GM21360 (cell line): ENCODE data around the gene KATNAL1.

Source experiments
- ATAC-seq: cut with Tn5 transposase; IDR thresholded peaks from one replicate; pipeline ENCODE4 v1.9.1; 2021; ENCODE audit warnings: mild to moderate bottlenecking, moderate library complexity; ENCODE audit not compliant: unreplicated experiment

The KATNAL1 gene

DNA sequence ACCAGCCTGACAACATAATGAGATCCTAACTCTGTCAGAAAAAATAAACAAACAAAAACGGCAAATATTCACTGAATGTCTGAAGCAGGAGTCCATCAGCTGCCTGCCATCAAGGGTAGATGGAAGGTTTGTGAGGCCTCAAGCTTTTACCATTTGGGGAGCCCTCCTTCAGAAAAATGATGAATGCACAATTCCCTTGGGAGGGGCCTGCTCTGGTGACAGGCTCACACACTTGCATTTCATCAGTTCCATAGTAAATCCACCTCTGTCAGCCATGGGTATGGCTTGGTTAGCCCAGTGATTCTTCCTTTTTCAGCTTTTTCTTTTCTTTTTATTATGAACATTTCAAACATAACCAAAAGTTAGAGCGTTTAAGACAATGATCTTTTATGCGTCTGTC is 26.3 kb upstream of the KATNAL1 start:
- no peak for ATAC-seq

DNA sequence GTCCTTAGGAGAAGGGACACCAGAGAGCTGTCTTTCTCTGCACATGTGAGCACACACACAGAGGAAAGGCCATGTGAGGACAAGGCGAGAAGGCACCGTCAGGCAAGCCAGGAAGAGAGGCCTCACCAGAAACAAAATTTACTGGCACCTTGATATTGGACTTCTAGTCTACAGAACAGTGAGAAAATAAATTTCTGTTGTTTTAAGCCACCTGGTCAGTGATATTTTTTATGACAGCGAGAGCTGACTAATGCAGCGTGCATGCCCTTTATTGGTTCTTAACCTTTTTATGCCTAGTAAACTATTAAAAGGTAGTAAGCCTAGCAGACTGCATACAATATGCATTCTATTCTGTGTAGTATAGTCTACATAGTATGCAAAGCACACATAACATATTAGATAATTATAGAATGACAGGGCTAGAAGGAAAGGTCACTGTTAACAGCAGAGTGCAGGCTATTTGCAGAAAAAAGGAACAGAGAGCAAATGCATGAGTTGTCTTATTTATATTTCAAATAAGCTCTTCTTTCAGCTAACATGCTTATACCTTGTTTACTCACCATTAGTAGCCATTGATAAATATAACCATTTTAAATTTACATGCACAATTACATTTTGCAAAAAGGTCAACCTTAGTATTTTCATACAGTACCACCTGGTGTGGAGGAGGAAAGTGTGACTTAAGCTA is 25.2 kb upstream of the KATNAL1 start:
- no peak for ATAC-seq

GRCh38 chr13:30331331-30331771 is 24.0 kb upstream of the KATNAL1 start:
- ATAC-seq = no peak

DNA sequence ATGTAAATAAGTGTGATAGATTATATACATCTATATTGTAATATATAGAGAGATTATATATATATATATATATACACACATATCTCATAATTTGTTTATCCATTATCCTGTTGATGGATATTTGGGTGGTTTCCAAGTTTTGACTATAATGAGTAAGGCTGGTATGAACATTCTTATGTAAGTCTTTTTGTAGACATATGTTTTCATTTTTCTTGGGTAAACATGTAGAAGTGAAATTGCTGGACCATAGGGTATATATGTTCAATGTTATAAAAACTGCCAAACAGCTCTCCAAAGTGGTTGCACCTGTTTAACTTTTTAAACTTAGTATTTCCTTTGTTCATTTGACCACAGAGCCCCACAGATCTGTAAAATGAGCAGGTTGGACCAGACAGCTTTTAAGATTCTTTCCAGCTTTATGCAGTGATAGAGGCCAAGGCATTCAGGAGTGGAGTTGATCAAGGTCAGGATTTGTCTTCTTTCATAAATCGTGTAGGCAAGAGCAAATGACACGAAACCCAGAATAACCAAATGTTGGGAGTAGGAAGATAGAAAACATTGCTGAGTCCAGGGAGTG is 21.7 kb upstream of the KATNAL1 start:
- no peak for ATAC-seq

DNA sequence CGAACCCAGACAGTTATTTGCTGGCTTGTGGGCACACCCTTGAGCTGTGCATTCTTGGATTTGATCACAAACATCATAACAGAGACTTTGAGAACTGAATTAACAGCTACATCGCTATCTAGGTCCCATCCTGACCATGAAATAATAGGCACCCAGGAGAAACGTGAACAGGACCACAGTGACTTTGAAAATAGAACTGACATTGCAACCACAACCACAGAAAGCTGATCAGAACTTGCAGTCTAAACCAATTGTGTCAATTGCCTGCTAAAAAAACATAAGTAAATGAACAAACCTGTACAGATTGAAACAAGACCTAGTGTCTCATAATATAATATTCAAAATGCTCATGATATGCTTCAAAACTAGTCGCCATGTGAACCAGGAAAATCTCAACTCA is 18.3 kb upstream of the KATNAL1 start:
- ATAC-seq = no peak

DNA sequence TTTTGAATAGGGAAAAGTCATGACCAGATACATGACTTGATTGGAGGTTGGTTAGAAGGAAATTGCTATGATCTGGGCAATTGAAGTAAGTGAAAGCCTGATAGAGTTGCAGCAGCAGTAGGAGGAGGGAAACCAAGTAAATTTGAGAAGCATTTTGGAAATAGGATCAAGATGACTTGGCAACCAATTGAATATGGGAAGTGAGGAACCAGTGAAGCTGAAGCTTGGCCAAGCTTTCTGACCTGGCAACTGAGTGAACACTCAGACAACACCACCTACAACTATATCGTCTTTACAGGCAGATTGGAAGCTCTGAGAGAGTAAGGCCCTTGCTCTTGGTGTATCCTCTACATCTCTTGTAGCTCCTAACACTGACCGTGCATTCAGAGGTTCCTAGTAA is 16.2 kb upstream of the KATNAL1 start:
- ATAC-seq = no peak

GRCh38 chr13:30322428-30322827 is 15.1 kb upstream of the KATNAL1 start:
- ATAC-seq = no peak

GRCh38 chr13:30321256-30321655 is 13.9 kb upstream of the KATNAL1 start:
- ATAC-seq = no peak

GRCh38 chr13:30319655-30320054 is 12.3 kb upstream of the KATNAL1 start:
- no peak for ATAC-seq

GRCh38 chr13:30319130-30319529 is 11.8 kb upstream of the KATNAL1 start:
- no peak for ATAC-seq

DNA sequence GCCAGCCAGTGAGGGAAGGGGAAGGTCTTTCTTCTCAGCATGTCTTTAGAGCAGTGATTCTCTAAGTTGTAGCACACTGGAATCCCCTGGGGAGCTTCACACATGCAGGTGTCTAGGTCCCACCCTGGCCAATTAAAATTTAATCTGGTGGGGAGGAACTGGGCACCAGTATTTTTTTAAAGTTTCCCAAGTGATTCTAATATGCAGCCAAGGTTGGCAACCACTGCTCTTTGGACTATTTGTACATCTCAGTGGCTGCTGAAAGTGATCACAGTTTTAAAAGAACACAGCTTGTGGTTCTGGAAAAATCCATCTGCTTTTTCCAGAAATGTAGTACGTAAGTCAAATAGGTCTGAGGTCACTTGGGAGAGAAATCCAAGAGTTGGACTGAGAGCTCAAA is 10.7 kb upstream of the KATNAL1 start:
- ATAC-seq = no peak

- no peak for ATAC-seq
Observed at GRCh38 chr13:30314562-30314961, 7.2 kb upstream of the KATNAL1 start.

DNA sequence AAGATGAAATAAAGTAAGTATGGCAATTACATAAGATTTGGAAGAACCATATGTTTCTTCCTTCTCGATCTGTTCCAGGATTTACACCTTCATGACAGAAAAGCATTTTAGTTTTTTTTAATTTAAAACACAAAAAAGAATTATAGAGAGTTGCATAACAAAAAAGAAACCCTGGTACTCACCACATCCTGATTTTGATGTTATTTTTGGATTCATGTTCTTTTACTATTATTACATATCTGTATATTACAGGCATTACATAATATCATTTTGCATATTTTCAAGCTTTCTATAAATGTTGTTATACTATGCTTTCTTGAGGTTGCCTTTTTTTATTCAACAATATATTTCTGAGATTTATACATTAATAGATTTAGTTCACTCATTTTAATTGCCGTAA is 6.7 kb upstream of the KATNAL1 start:
- ATAC-seq = no peak

DNA sequence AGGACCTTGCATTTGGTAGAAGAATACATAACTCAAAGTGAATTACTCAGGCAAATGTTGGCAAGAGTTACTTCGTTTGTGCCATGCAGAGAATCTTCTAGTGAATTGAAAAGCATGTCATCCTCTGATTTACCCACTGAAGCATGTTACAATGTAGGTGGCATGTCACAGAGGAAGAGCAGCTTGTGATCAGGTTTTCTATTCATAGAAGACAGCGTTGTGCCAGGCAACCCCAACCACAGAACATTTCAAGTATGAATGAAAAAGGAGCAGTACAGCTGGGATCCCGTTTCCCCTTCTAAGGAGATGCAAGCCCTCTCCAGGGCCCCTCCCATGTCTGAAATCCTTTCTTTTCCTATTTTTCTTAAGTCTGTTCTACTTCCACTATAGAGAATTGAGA is 6.0 kb upstream of the KATNAL1 start:
- ATAC-seq = no peak

DNA sequence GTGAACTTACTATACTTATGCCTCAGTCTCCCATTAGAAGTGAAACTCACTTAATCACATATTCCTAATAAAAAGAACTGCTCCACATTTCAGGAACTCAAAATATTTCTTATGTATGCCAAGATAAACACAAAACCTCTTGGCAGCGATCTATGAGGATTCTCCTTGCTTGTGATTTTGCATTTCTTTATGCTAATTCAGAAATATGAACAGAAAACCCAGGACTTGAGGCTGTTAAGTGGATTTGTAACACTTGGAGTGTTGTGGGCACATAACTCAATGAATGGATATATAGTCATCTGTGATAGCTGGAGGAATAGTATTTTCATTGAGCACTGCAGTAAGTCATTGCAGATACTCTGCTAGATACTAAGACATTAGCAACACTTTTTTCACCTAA is 5.6 kb upstream of the KATNAL1 start:
- no peak for ATAC-seq

DNA sequence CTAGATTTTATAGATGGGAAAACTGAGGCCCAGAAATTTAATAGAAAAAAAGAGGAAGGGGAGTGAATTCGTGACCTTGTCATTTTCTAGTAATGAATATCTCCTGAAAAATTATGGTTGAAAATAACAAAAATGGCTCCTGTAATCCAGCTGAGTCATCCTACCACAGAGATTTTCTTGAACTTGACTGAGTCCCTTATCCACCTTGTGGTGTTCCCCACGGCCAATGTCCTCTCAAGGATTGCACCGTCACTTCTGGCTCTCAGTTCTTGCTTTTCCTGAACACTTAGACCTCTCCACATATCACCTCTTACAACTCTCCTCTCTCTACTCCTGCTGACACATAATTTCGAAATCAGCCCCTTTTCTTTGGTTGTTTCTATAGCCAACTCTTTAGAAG is 1.2 kb upstream of the KATNAL1 start:
- ATAC-seq = no peak

- ATAC-seq = no peak
Observed at GRCh38 chr13:30307971-30308290, 580 bp upstream of the KATNAL1 start.

- peak; percentile 65 for ATAC-seq
Observed at GRCh38 chr13:30306762-30307193, 573 bp downstream of the KATNAL1 start.

- no peak for ATAC-seq
Observed at GRCh38 chr13:30305456-30305970, 1.8 kb downstream of the KATNAL1 start.

GRCh38 chr13:30303269-30303668 is 4.1 kb downstream of the KATNAL1 start:
- ATAC-seq = no peak

DNA sequence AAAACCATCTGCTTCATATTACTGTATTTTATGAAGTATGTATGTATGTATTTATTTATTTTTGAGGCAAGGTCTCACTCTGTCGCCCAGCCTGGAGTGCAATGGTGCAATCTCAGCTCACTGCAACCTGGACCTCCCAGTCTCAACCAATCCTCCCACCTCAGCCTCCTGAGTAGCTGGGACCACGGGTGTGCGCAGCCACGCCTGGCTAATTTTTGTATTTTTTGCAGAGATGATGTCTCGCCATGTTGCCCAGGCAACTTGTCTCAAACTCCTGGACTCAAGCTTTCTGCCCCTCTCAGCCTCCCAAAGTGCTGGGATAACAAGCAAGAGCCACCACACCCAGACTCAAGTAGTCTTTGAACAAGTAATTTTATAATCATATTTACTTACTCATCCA is 5.5 kb downstream of the KATNAL1 start:
- no peak for ATAC-seq

DNA sequence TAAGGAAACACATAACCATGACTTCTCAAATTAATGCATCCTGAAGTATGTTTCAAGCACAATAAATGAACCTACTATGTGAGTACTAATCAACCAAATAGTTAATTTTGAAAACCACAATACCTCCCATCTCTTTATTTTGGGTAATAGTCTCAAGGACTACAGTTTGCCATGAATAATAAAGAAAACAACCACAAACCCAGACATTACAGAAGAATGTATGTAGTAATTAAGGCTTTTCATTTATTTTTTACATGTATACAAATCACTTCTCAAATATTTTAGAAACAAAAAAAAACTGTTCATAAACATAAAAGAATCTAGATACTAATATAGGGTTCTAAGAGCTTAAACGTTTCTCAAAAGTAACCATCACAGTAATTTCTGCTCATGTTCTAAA is 6.8 kb downstream of the KATNAL1 start:
- ATAC-seq = no peak

GRCh38 chr13:30299786-30300185 is 7.6 kb downstream of the KATNAL1 start:
- no peak for ATAC-seq
